Ecto neural progenitor cell (in vitro differentiated cells): ENCODE measurements around the gene UCP3.

Experiments used
- DNase-seq: peaks from one replicate; pipeline ENCODE4 v3.0.0-alpha.2; 2018; ENCODE audit warnings: low spot score

The UCP3 gene

GRCh38 chr11:73977856-73978519 is 30.9 kb downstream of the UCP3 start:
- no peak for DNase-seq

GRCh38 chr11:73976451-73977151 is 32.3 kb downstream of the UCP3 start:
- no peak for DNase-seq

GRCh38 chr11:73975479-73975757 is 33.5 kb downstream of the UCP3 start:
- no peak for DNase-seq

DNA sequence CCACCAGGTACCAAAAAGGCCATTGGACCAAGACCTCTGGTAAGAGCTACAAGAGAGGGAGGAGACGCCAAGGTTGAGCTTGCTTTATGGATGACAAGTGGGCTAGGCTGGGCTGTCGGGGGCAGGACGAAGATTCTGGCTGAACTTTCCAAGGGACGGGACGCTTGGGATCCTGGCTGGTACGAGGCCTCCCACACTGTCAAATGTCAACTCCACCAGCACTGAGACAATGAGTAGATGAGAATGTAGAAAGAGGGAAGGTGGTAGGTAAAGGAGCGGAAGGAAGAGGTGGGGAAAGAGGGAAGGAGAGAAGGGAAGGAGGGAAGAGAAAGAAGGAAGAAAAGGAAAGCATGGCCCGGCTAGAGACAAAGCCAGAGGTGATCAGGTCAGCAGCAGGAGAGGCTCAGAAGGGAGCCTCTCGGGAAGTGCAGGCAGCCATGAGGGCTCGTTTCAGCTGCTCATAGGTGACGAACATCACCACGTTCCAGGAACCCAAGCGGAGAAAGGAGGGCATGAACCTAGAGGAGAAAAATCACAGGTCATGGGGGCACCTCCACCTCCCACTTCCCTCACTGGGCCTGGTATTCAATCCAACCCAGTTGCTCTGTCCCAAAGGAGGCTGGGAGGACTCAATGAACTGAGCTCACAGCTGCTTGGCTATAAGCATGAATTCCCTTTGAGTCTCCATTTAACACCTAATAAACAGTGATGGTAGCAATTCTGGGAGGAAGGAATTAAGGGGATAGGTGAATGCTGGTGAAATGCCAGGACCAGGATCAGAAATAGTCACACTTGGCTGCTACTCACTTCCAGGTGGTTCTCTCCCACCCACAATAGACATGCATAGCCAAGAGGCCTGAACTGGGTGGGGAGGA is 34.0 kb downstream of the UCP3 start:
- no peak for DNase-seq

DNA sequence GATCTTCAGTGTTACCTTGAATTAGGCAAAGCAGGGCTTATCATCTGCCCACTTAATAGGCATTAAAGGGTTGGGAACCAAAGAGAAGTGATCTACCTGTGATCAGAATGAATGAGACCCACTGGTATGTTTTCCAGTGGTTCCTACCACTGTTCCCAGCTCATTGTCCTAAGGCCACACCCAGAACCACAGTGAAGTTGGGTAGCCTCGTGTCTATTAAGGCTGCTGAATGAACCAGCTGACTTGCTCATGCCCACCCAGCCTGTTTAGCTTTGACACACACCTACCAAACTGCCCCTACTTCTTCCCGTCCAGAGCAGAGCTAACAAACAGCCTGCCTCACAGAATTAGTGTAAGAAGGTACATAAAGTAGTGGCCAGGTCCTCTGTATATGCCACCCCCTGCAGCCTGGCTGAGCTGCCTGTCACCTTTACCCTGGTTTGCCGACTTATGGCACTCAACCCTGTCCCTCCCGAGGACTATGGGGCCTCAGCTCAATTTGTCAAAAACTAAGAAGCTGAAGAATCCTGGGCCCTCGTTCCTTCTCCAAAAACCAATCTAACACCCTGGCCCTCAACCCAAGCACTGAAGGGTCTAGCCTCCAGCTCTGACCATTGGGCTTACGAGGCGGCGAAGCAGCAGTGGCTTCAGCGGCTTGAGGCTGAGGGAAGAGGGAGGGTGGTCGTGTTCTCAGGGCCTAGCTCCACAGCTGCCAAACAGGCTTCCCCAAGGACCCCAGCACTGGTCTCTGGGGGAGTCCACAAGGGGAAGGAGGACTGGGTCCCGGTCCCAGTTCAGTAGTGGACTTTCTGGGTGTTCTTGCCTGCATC is 36.0 kb downstream of the UCP3 start:
- DNase-seq, result no peak

- DNase-seq, result no peak
Observed at GRCh38 chr11:73972187-73972586, 36.7 kb downstream of the UCP3 start.

DNA sequence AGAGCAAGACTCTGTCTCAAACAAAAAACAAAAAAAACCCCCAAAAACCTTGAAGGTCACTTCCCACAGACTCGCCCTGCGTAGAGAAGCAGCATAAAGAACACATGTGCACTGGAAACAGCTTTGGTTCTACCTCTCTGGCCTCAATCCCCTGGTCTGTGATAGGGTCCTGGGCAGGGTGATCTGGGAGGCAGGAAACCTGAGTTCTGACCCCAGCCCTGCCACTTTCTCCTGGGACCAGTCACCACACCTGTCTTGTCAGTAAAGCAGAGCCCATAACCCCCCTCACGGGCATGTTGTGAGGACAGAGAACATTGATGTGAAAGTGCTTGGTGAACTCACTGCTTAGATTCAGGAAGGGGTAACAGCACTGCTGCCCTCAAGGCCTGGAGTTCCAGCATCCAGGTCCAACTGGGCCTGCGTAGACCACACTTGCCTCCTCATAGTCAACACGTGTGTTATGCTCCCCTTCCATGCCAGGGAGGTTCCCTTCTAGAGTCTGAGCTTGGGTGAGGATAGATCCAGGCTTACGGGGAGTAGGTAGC is 37.6 kb downstream of the UCP3 start:
- no peak for DNase-seq

- DNase-seq, result no peak
Observed at GRCh38 chr11:73969991-73970800, 38.7 kb downstream of the UCP3 start.

- DNase-seq, result no peak
Observed at GRCh38 chr11:73969091-73969490, 39.8 kb downstream of the UCP3 start.

DNA sequence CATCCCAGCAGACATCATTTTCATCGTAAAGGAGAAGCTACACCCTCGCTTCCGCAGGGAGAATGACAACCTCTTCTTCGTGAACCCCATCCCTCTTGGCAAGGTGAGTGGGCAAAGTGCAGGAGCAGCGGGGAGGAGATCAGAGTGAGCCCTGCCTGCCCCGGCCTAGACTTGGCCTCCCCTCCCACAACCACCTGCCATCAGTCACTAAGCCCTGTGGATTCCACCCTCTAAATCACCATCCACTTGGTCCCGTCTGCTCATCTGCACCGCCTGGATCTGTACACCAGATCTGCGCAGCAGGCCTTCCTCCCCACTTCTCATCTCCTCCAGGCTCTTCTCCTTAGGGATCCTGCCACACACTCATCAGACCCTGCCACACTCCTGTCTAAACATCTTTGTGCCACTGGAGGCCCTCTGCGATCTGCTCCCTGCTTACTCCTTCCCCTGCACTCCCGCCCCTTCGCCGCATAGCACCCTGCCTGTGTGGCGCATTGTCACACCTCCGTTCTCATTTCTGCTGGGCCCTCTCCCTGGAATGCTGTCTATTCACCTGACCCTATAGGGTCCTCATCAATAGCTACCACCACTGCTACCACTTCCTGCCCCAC is 40.4 kb downstream of the UCP3 start:
- DNase-seq, result no peak

DNA sequence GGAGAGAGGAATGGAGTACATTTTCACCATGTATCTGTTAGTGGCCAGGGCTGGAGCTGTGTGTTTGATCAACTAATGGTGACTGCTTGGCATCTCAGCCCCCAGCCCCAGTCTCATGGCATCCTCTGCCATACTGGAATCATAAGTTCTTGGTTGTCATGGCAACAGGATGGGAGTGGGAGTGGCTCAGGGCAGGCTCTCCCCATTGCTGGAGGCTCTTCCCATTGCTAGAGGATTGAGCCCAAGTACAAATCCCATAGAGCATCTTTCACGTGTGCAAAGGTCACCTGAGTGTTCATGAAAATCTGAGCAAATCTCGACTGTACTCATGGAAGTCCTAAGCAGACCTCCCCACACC is 43.1 kb downstream of the UCP3 start:
- no peak for DNase-seq

GRCh38 chr11:73965076-73965763 is 43.7 kb downstream of the UCP3 start:
- no peak for DNase-seq

DNA sequence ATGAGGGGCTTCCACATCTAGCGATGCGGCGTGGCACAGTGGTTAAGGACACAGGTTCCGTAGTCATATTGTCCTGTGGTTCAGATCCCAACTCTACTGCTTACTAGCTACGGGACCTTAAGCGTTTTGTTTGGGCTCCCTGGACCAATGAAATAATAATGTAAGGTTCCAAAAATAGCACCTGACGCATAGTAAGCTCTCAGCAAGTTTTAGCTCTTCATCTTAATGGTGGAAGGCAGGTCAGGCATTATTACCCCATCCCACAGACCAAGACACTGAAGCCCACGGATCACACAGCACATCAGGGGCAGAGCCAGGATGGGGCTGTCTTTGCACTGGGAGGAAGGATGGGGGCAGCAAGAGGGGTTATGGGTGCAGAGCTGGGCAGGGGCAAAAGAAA is 45.0 kb downstream of the UCP3 start:
- DNase-seq, result no peak

DNA sequence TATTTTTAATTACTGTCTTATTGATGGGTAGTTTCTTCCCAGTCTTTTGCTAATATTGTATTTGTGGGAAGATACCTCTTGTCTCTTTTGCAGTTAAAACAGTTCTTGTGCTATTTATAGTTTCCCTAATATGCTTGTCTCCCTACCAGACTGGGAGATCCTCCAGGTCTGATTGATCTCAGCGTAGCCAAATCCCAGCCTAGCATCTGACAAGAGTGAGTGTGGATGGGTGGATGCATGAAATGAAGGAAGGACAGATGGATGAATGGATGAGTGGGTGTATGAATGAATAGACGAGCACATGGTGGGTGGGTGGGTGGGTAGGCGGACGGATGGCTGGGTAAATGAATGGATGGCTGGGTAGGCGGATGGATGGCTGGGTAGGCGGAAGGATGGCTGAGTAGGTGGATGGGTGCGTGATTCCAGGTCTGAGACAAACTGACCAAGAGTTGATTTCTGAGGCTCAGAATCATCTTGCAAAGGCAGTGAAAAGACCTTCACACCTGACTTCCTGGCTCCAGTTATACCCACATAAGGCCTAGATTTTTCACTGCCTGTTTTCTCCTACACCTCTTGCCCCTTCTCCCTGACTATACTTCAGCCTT is 46.7 kb downstream of the UCP3 start:
- no peak for DNase-seq

- no peak for DNase-seq
Observed at GRCh38 chr11:73961321-73961720, 47.6 kb downstream of the UCP3 start.

DNA sequence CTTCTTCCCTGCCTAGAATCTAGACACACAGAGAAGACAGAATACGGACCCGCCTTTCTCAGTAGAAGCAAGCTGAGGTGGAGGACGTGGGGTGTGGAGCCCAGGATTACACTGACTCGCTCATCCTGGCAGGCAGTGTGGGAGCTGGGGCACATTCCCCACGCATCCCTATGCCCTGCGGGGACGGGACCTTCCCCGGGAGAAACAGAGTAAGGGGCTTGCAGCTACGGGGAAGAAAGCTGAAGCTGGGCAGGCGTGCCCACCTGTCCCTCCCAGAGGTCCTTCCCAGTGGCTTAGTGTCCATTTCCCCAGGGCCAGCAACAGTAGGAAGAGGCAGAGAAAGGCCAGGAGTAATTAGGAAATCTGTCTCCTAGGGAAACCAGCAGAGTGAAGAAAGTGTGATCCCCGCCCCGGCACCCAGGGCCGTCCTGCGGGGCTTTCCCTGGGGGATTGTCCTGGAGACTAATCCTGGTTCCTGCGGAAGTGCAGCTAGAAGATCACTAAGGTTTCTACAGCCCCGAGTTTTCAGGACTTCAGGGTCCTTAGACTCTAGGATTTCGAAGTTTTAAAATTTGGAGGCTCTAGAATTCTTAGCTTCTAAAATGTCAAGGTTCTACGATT is 50.3 kb downstream of the UCP3 start:
- no peak for DNase-seq

DNA sequence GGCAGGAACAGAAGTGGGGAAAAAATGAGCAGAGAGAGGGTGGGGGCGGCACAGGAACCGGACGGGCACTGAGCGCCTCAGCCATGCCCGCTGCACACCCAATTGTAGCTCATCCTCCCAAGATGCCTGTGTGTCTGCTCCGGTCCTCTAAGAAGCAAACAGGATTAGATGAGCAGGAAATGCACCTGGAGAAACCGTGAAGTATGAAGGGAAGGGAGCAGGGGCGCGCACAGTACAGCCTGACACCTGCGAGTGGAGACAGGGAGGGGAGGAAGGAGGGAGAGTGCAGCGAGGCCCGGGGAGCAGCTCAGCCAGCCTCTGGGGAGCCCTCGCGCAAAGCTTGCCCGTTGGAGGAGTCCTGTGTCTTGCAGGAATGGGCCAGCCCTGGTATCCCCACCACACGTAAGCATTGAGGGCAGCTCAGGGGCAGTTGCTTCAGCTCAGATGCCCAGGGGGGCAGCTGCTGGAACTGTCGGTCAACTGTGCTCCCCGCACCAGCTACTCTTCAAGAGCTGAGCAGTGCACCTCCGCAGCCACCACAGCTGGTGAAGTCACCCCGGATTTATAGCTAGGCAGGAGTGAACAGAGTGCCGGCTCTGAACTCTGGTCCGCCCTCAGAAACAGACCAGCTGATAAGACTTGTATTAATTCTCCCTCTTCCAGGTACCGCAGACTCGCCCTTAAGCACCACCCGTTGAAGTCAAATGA is 51.1 kb downstream of the UCP3 start:
- no peak for DNase-seq

DNA sequence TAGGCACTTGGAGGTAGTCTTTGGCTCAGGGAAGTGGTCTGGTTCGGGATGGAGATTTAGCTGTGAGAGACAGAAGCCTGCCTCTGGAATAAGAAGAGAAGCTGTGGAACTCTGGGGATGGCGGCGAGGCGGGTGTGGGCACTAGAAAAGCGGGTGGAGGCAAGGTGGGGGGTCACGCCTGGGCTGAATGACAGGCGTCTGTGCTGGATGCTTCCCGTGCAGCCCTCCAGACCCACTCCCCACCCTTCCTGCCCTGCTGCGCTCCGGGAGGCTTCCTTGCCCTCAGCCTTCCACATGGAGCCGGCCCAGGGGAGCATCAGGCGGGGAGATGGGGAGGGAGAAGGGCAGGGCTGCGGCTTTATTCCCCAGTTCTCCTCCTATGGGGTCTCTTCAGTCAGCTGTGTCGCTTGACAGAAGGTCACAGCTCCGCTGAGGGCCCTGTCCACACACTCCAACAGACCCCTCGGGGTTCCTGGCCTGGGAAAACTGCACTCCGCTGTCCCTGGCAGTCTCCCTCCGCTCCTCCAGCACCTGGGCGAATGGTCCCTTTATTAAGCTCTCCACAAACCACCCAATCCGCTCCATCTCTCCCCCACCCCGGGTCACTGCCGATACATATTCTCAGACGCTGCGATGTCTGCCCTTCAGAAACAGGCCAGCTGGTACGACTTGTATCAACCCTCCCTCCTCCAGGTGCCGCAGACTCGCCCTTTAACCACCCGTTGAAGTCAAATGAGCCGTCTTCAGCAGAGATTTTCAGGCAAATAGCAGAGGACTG is 51.8 kb downstream of the UCP3 start:
- DNase-seq, result no peak
